ENCODE measurements around the gene ARHGAP26.

The ARHGAP26 gene

GRCh38 chr5:143265995-143266394, 495.8 kb downstream of the ARHGAP26 start:
- no peak for DNase-seq

- no peak for DNase-seq
Observed at GRCh38 chr5:143267186-143267585, 497.0 kb downstream of the ARHGAP26 start.

- DNase-seq = no peak
Observed at GRCh38 chr5:143268388-143268787, 498.2 kb downstream of the ARHGAP26 start.

GRCh38 chr5:143271431-143271830, 501.3 kb downstream of the ARHGAP26 start:
- DNase-seq = no peak

- DNase-seq = no peak
Observed at GRCh38 chr5:143274952-143275351, 504.8 kb downstream of the ARHGAP26 start.

GRCh38 chr5:143275512-143276363, 505.6 kb downstream of the ARHGAP26 start:
- DNase-seq = no peak

GRCh38 chr5:143277536-143277935, 507.4 kb downstream of the ARHGAP26 start:
- DNase-seq = no peak

All from CD4-positive, alpha-beta T cell treated with Interleukin-4 for 4 hours (primary cell).